IMR-90 (cell line): ENCODE results near the gene MAP2K2. TPM values are rescaled to one million over a fixed set of nuclear protein-coding genes. Genes with fewer than 3 reads are reported as not detected.

ENCODE experiments used
- ATAC-seq: fragments of 200-7000 bp; cut with Tn5 transposase; 2 replicates; pipeline ENCODE4 v1.9.1; 2020; ENCODE audit warnings: low read depth, mild to moderate bottlenecking, moderate library complexity
- BruUV-seq: library from RNA; stranded (reverse); fragments of 400-500 nt; replicated peaks from 2 replicates; lab custom pipeline; 2021; lab: Mats Ljungman, UMichigan
- CTCF ChIA-PET: fragments of 300-600 bp; formaldehyde crosslinking; extraction: SDS; loops from one replicate; lab custom pipeline; 2021; ENCODE audit warnings: antibody characterized with exemption; lab: Yijun Ruan, JAX
- POLR2A ChIA-PET: fragments of 300-600 bp; sonication (Branson Sonifier 250); formaldehyde crosslinking; loops from one replicate; lab custom pipeline; 2022; ENCODE audit warnings: antibody characterized with exemption; ENCODE audit not compliant: unreplicated experiment; lab: Charles Lee
- DNase-seq: peaks from one replicate; pipeline ENCODE4 v3.0.0; 2013
- H2AFZ ChIP-seq: replicated peaks from 2 replicates; pipeline ENCODE3; 2013; ENCODE audit warnings: low read length, mild to moderate bottlenecking; ENCODE audit not compliant: poor library complexity
- H2AK5ac ChIP-seq: 2 replicates; pipeline ENCODE4 v1.6.1; 2013; ENCODE audit warnings: low read depth, low read length, inconsistent platforms
- H2AK9ac ChIP-seq: replicated peaks from 2 replicates; pipeline ENCODE3; 2013; ENCODE audit warnings: mild to moderate bottlenecking, low read depth, low read length, moderate library complexity; ENCODE audit not compliant: poor library complexity
- H2BK120ac ChIP-seq: 2 replicates; pipeline ENCODE4 v1.6.1; 2013; ENCODE audit warnings: low read depth, low read length, inconsistent platforms
- H2BK15ac ChIP-seq: 3 replicates; pipeline ENCODE4 v1.6.1; 2013; ENCODE audit warnings: low read depth, low read length, inconsistent platforms
- H2BK20ac ChIP-seq: 2 replicates; pipeline ENCODE4 v1.6.1; 2013; ENCODE audit warnings: low read depth, mild to moderate bottlenecking, inconsistent platforms, low read length, moderate library complexity
- H2BK5ac ChIP-seq: 2 replicates; pipeline ENCODE4 v1.6.1; 2013; ENCODE audit warnings: mild to moderate bottlenecking, low read depth, low read length, inconsistent platforms; ENCODE audit not compliant: poor library complexity, severe bottlenecking
- H3K14ac ChIP-seq: replicated peaks from 2 replicates; pipeline ENCODE4 v1.6.1; 2013; ENCODE audit warnings: low read depth, low read length, inconsistent platforms
- H3K18ac ChIP-seq: 2 replicates; pipeline ENCODE4 v1.6.1; 2013; ENCODE audit warnings: low read depth, low read length, control low read depth
- H3K23ac ChIP-seq: 2 replicates; pipeline ENCODE4 v1.6.1; 2013; ENCODE audit warnings: low read depth, low read length, inconsistent platforms
- H3K27ac ChIP-seq: 2 replicates; pipeline ENCODE4 v1.5.1; 2013; ENCODE audit warnings: mild to moderate bottlenecking, control low read depth, low read length; ENCODE audit not compliant: insufficient read depth
- H3K27me3 ChIP-seq: 2 replicates; pipeline ENCODE4 v1.6.1; 2013; ENCODE audit warnings: low read length; ENCODE audit not compliant: control insufficient read depth, insufficient read depth
- H3K36me3 ChIP-seq: 2 replicates; pipeline ENCODE4 v1.6.1; 2013; ENCODE audit warnings: low read length, mixed read lengths; ENCODE audit not compliant: control insufficient read depth, insufficient read depth
- H3K4ac ChIP-seq: 2 replicates; pipeline ENCODE4 v1.6.1; 2013; ENCODE audit warnings: low read depth, low read length, inconsistent platforms
- H3K4me1 ChIP-seq: 2 replicates; pipeline ENCODE4 v1.6.1; 2013; ENCODE audit warnings: low read length, mixed read lengths; ENCODE audit not compliant: control insufficient read depth, insufficient read depth
- H3K4me2 ChIP-seq: 2 replicates; pipeline ENCODE4 v1.6.1; 2013; ENCODE audit warnings: low read depth, mild to moderate bottlenecking, control low read depth, low read length, moderate library complexity
- H3K4me3 ChIP-seq: 2 replicates; pipeline ENCODE4 v1.5.1; 2013; ENCODE audit warnings: low read depth, mild to moderate bottlenecking, control low read depth, low read length, moderate library complexity; ENCODE audit not compliant: insufficient read depth
- H3K56ac ChIP-seq: 2 replicates; pipeline ENCODE4 v1.6.1; 2013; ENCODE audit warnings: low read length, inconsistent platforms; ENCODE audit not compliant: insufficient read depth; ENCODE audit errors: extremely low read depth
- H3K79me1 ChIP-seq, 2 experiments: 2 replicates each; pipeline ENCODE4 v1.6.1; 2013; ENCODE audit warnings: low read length in 2 of 2, inconsistent platforms in 1 of 2, low read depth in 1 of 2
- H3K9ac ChIP-seq: 2 replicates; pipeline ENCODE4 v1.6.1; 2013; ENCODE audit warnings: low read depth, low read length, control low read depth
- H3K9me1 ChIP-seq: 2 replicates; pipeline ENCODE4 v1.6.1; 2013; ENCODE audit warnings: low read length, inconsistent platforms; ENCODE audit not compliant: insufficient read depth
- H3K9me3 ChIP-seq: 2 replicates; pipeline ENCODE4 v1.6.1; 2013; ENCODE audit warnings: low read length; ENCODE audit not compliant: control insufficient read depth, insufficient read depth
- H4K20me1 ChIP-seq: 2 replicates; pipeline ENCODE4 v1.6.1; 2013; ENCODE audit warnings: low read length, inconsistent platforms; ENCODE audit not compliant: insufficient read depth
- H4K5ac ChIP-seq: 2 replicates; pipeline ENCODE4 v1.6.1; 2013; ENCODE audit warnings: mild to moderate bottlenecking, low read depth, low read length, control low read depth
- H4K8ac ChIP-seq, 2 experiments: 2 replicates each; pipeline ENCODE4 v1.6.1; 2013; ENCODE audit warnings: low read depth in 2 of 2, low read length in 2 of 2, control low read depth in 1 of 2, inconsistent platforms in 1 of 2
- H4K91ac ChIP-seq: 2 replicates; pipeline ENCODE4 v1.6.1; 2013; ENCODE audit warnings: low read depth, low read length, inconsistent platforms; ENCODE audit not compliant: insufficient read depth
- BHLHE40 ChIP-seq: fragments of 150-350 bp; IDR thresholded peaks from 2 replicates; pipeline ENCODE4 v1.6.1; 2016; ENCODE audit warnings: mild to moderate bottlenecking, low read depth, low read length
- CEBPB ChIP-seq: IDR thresholded peaks from 2 replicates; pipeline ENCODE4 v1.6.1; 2012; ENCODE audit warnings: low read depth, low read length, improper control_type of control experiment
- CHD1 ChIP-seq: IDR thresholded peaks from 2 replicates; pipeline ENCODE4 v1.6.1; 2012; ENCODE audit warnings: low read depth, low read length, improper control_type of control experiment
- CTCF ChIP-seq: conservative IDR thresholded peaks from 2 replicates; pipeline ENCODE4 v1.5.1; 2012; ENCODE audit warnings: mild to moderate bottlenecking, low read depth, low read length, improper control_type of control experiment
- ELK1 ChIP-seq: fragments of 150-350 bp; IDR thresholded peaks from 2 replicates; pipeline ENCODE4 v1.6.1; 2016; ENCODE audit warnings: low read depth, mild to moderate bottlenecking, low read length, moderate library complexity, borderline replicate concordance
- FOS ChIP-seq: fragments of 150-350 bp; IDR thresholded peaks from 2 replicates; pipeline ENCODE4 v1.6.1; 2016; ENCODE audit warnings: low read depth, low read length
- MAFK ChIP-seq: IDR thresholded peaks from 2 replicates; pipeline ENCODE4 v1.6.1; 2012; ENCODE audit warnings: low read depth, low read length, improper control_type of control experiment
- MAZ ChIP-seq: IDR thresholded peaks from 2 replicates; pipeline ENCODE4 v1.6.1; 2012; ENCODE audit warnings: low read depth, mild to moderate bottlenecking, low read length, improper control_type of control experiment, moderate library complexity, borderline replicate concordance
- MXI1 ChIP-seq: IDR thresholded peaks from 2 replicates; pipeline ENCODE4 v1.6.1; 2012; ENCODE audit warnings: low read depth, mild to moderate bottlenecking, low read length, moderate library complexity, borderline replicate concordance
- NFE2L2 ChIP-seq: fragments of 150-350 bp; IDR thresholded peaks from 2 replicates; pipeline ENCODE4 v1.6.1; 2016; ENCODE audit warnings: low read depth, mild to moderate bottlenecking, low read length
- POLR2A ChIP-seq: IDR thresholded peaks from 2 replicates; pipeline ENCODE4 v1.6.1; 2012; ENCODE audit warnings: mild to moderate bottlenecking, low read depth, low read length
- RAD21 ChIP-seq: IDR thresholded peaks from 2 replicates; pipeline ENCODE4 v1.6.1; 2012; ENCODE audit warnings: low read length, improper control_type of control experiment
- RCOR1 ChIP-seq: IDR thresholded peaks from 2 replicates; pipeline ENCODE4 v1.6.1; 2012; ENCODE audit warnings: mild to moderate bottlenecking, low read length, improper control_type of control experiment; ENCODE audit not compliant: insufficient replicate concordance
- RFX5 ChIP-seq: IDR thresholded peaks from 2 replicates; pipeline ENCODE4 v1.8.0; 2012; ENCODE audit warnings: low read depth, mild to moderate bottlenecking, low read length, moderate library complexity
- SMC3 ChIP-seq: fragments of 150-350 bp; IDR thresholded peaks from 2 replicates; pipeline ENCODE4 v1.6.1; 2016; ENCODE audit warnings: low read depth, mild to moderate bottlenecking, antibody characterized with exemption, low read length, moderate library complexity
- USF2 ChIP-seq: fragments of 150-350 bp; IDR thresholded peaks from 2 replicates; pipeline ENCODE4 v1.6.1; 2017; ENCODE audit warnings: mild to moderate bottlenecking, antibody characterized with exemption, low read length, low read depth
- WGBS, 2 experiments: methylation state at CpG; one replicate each; pipeline versions ENCODE4 v1.1.5 to v1.1.7; 2013; ENCODE audit warnings: missing lambda C conversion rate in 2 of 2; ENCODE audit not compliant: insufficient read length in 1 of 2; ENCODE audit errors: extremely low coverage in 2 of 2; 5-methylcytosine and 5-hydroxymethylcytosine counted together
- dilution Hi-C: fragments of 300-500 bp; cut with HindIII; formaldehyde crosslinking; loops from one replicate; pipeline ENCODE4 v1.14.3; 2018; ENCODE audit warnings: low sequenced_read_pairs; ENCODE audit not compliant: unreplicated experiment
- in situ Hi-C: fragments of 300-500 bp; cut with MboI; formaldehyde crosslinking; loops from 3 replicates; pipeline ENCODE4 v1.14.3; 2019; ENCODE audit warnings: low sequenced_read_pairs, inconsistent platforms, mixed read lengths
- intact Hi-C: fragments of 100-400 bp; cut with micrococcal nuclease; formaldehyde crosslinking; loops from 2 replicates; pipeline ENCODE4 v1.10.0; 2022
- polyA plus RNA-seq, 3 experiments: library from polyadenylated mRNA; depleted of rRNA; stranded (reverse); fragments of >200 nt; gene quantifications; 2 replicates each; pipeline ENCODE4 v1.2.3, GENCODE V29; 2012; ENCODE audit warnings: low replicate concordance in 1 of 3
- total RNA-seq: library from RNA; depleted of rRNA; stranded (reverse); fragments of >200 nt; gene quantifications from 2 replicates; pipeline ENCODE4 v1.2.3, GENCODE V29; 2012

Gene MAP2K2
- total and polyA plus RNA-seq, 2 of the 4 experiments (the other 2 are of a cell fraction): 115 to 151 TPM

GRCh38 chr19:4171676-4172075, 47.8 kb upstream of the MAP2K2 start:
- Histone ChIP-seq H2AFZ (no peak overlapping the region), H3K27ac (no peak overlapping the region), H2BK120ac (no peak overlapping the region), H3K14ac (no peak overlapping the region), H2BK20ac (no peak overlapping the region), H3K4me3 (no peak overlapping the region), H3K56ac (no peak overlapping the region), H3K27me3 (peaks cover 5% of the 10 kb centered on the region; the same call in 1 of the 2 replicates), H3K23ac (no peak overlapping the region), H2BK15ac (no peak overlapping the region), H3K18ac (no peak overlapping the region), H3K4me2 (no peak overlapping the region), H3K36me3 (peaks cover 9% of the 10 kb centered on the region; the same call in 1 of the 2 replicates), H2AK5ac (no peak overlapping the region), H3K9me3 (no peaks in the 10 kb centered on the region), H3K9ac (no peak overlapping the region), H3K4ac (no peak overlapping the region), H3K79me1 (no peaks in the 10 kb centered on the region), H4K91ac (no peak overlapping the region), H2BK5ac (no peak overlapping the region), H3K9me1 (no peaks in the 10 kb centered on the region), H2AK9ac (no peak overlapping the region), H4K20me1 (peaks cover 12% of the 10 kb centered on the region), H4K5ac (no peak overlapping the region), H4K8ac (no peak overlapping the region), H3K4me1 (no peaks in the 10 kb centered on the region)
- no peak for TF ChIP-seq CHD1
- TF ChIP-seq BHLHE40: no peak
- no peak for TF ChIP-seq RAD21
- TF ChIP-seq POLR2A: no peak
- TF ChIP-seq SMC3: no peak
- TF ChIP-seq MXI1: no peak
- TF ChIP-seq USF2: no peak
- TF ChIP-seq MAZ: no peak
- TF ChIP-seq MAFK: no peak
- no peak for TF ChIP-seq CEBPB
- no peak for TF ChIP-seq NFE2L2
- no peak for TF ChIP-seq CTCF
- TF ChIP-seq RFX5: no peak
- TF ChIP-seq FOS: no peak
- TF ChIP-seq ELK1: no peak
- no peak for TF ChIP-seq RCOR1
- intact Hi-C loops: no loop called here
- ChIA-PET POLR2A (no interaction called here), CTCF (no interaction called here)
- in situ Hi-C loops: no loop called here
- WGBS, 2 experiments: 41% methylated on average over 16 of the region's 22 CpGs; no CpG with 5 or more reads in 1 of the 2 experiments
- DNase-seq (no peak), ATAC-seq (no peak)
- dilution Hi-C loops: no loop called here
- BruUV-seq: no TSS peak
